GM11168 (cell line): ENCODE results near the gene SNAPC1.
"Not testable (repeated sequence)": the region's sequence is repeated elsewhere in the genome, so short reads cannot be mapped to it uniquely, and the experiment has no call there.

Source experiments
- in situ Hi-C: fragments of 300-500 bp; cut with MboI; formaldehyde crosslinking; loops from one replicate; pipeline ENCODE4 v1.12.0; 2022; ENCODE audit warnings: low sequenced_read_pairs; ENCODE audit not compliant: unreplicated experiment

Gene SNAPC1

GRCh38 chr14:61747342-61747741 lies 14.9 kb upstream of the SNAPC1 start:
- in situ Hi-C loops: loop anchor here (25.0 kb wide), 1 partner anchor 285 kb away; no protein-coding TSS in a partner anchor

- in situ Hi-C loops: loop anchor here (25.0 kb wide), 1 partner anchor 287 kb away; no protein-coding TSS in a partner anchor
These were observed 13.0 kb upstream of the SNAPC1 start for GRCh38 chr14:61749264-61749663.

GRCh38 chr14:61749867-61750266 lies 12.4 kb upstream of the SNAPC1 start:
- in situ Hi-C loops: loop anchor here (25.0 kb wide), 1 partner anchor 288 kb away; no protein-coding TSS in a partner anchor

- in situ Hi-C loops: no loop called here
These were observed 11.3 kb upstream of the SNAPC1 start for GRCh38 chr14:61750708-61751474.

- in situ Hi-C loops: no loop called here
These were observed 10.7 kb upstream of the SNAPC1 start for GRCh38 chr14:61751475-61751989.

GRCh38 chr14:61752626-61753025 lies 9.6 kb upstream of the SNAPC1 start:
- in situ Hi-C loops: no loop called here

- in situ Hi-C loops: no loop called here
These were observed 8.6 kb upstream of the SNAPC1 start for GRCh38 chr14:61753631-61754030.

- in situ Hi-C loops: no loop called here
These were observed 7.4 kb upstream of the SNAPC1 start for GRCh38 chr14:61754627-61755381.

- in situ Hi-C loops: not testable (repeated sequence)
These were observed 6.9 kb upstream of the SNAPC1 start for GRCh38 chr14:61755382-61755742.

GRCh38 chr14:61756135-61756534 lies 6.1 kb upstream of the SNAPC1 start:
- in situ Hi-C loops: no loop called here

GRCh38 chr14:61759878-61760277 lies 2.3 kb upstream of the SNAPC1 start:
- in situ Hi-C loops: no loop called here

- in situ Hi-C loops: no loop called here
These were observed 663 bp upstream of the SNAPC1 start for GRCh38 chr14:61761557-61761956.

GRCh38 chr14:61764342-61765122 lies 2.3 kb downstream of the SNAPC1 start:
- in situ Hi-C loops: no loop called here

- in situ Hi-C loops: no loop called here
These were observed 3.2 kb downstream of the SNAPC1 start for GRCh38 chr14:61765225-61765943.

GRCh38 chr14:61766151-61766550 lies 3.9 kb downstream of the SNAPC1 start:
- in situ Hi-C loops: no loop called here

GRCh38 chr14:61768240-61768639 lies 6.0 kb downstream of the SNAPC1 start:
- in situ Hi-C loops: no loop called here

GRCh38 chr14:61769893-61770292 lies 7.7 kb downstream of the SNAPC1 start:
- in situ Hi-C loops: no loop called here

- in situ Hi-C loops: no loop called here
These were observed 12.6 kb downstream of the SNAPC1 start for GRCh38 chr14:61774861-61775260.

GRCh38 chr14:61780125-61780524 lies 17.9 kb downstream of the SNAPC1 start:
- in situ Hi-C loops: no loop called here

GRCh38 chr14:61797309-61797708 lies 35.1 kb downstream of the SNAPC1 start:
- in situ Hi-C loops: no loop called here
